Neuronal stem cell (in vitro differentiated cells): Measurements from ENCODE around the gene AIFM3.
A peak's percentile ranks its signal among the peaks of the same experiment; 100 is the strongest.

Source experiments
- DNase-seq: peaks from one replicate; pipeline ENCODE4 v3.0.0-alpha.2; 2013; ENCODE audit warnings: low spot score
- H2AFZ ChIP-seq: one replicate; pipeline ENCODE4 v1.6.1; 2013; ENCODE audit warnings: mild to moderate bottlenecking, low read length, inconsistent platforms
- H2AK5ac ChIP-seq: 2 replicates; pipeline ENCODE4 v1.6.1; 2013; ENCODE audit warnings: low read depth, mild to moderate bottlenecking, inconsistent platforms, low read length, moderate library complexity, mixed read lengths
- H2BK120ac ChIP-seq: 2 replicates; pipeline ENCODE4 v1.6.1; 2013; ENCODE audit warnings: low read depth, mild to moderate bottlenecking, inconsistent platforms, low read length, moderate library complexity, mixed read lengths
- H2BK12ac ChIP-seq: one replicate; pipeline ENCODE4 v1.6.1; 2013; ENCODE audit warnings: low read length, inconsistent platforms
- H2BK15ac ChIP-seq: 2 replicates; pipeline ENCODE4 v1.6.1; 2013; ENCODE audit warnings: mild to moderate bottlenecking, low read length, inconsistent platforms, mixed read lengths
- H2BK5ac ChIP-seq: one replicate; pipeline ENCODE4 v1.6.1; 2013; ENCODE audit warnings: inconsistent platforms, mild to moderate bottlenecking, low read length, moderate library complexity
- H3K14ac ChIP-seq: one replicate; pipeline ENCODE4 v1.6.1; 2013; ENCODE audit warnings: low read length, inconsistent platforms
- H3K18ac ChIP-seq: 2 replicates; pipeline ENCODE4 v1.6.1; 2013; ENCODE audit warnings: low read length, inconsistent platforms
- H3K23ac ChIP-seq: 2 replicates; pipeline ENCODE4 v1.6.1; 2013; ENCODE audit warnings: low read depth, mild to moderate bottlenecking, mixed read lengths, low read length, inconsistent platforms; ENCODE audit not compliant: poor library complexity
- H3K27ac ChIP-seq: replicated peaks from 3 replicates; pipeline ENCODE4 v1.5.1; 2013; ENCODE audit warnings: low read length, inconsistent platforms
- H3K27me3 ChIP-seq, 3 experiments: 2 replicates each; pipeline ENCODE4 v1.6.1; 2013; ENCODE audit warnings: low read length in 3 of 3, mild to moderate bottlenecking in 2 of 3, inconsistent platforms in 1 of 3, low read depth in 1 of 3, mixed read lengths in 1 of 3, moderate library complexity in 1 of 3; ENCODE audit not compliant: control insufficient read depth in 3 of 3, insufficient read depth in 3 of 3
- H3K36me3 ChIP-seq, 2 donors: replicated peaks in 1 of 2; 2 replicates each; pipeline ENCODE4 v1.6.1; 2013; ENCODE audit warnings: low read length in 2 of 2; ENCODE audit not compliant: control insufficient read depth in 2 of 2, insufficient read depth in 2 of 2
- H3K4ac ChIP-seq: 2 replicates; pipeline ENCODE4 v1.6.1; 2013; ENCODE audit warnings: inconsistent platforms, mild to moderate bottlenecking, low read length, moderate library complexity
- H3K4me1 ChIP-seq, 2 donors: 1 replicate in 1 of 2; 2 replicates in 1 of 2; pipeline ENCODE4 v1.6.1; 2013; ENCODE audit warnings: low read length in 2 of 2, low read depth in 1 of 2; ENCODE audit not compliant: control insufficient read depth in 2 of 2, insufficient read depth in 1 of 2
- H3K4me2 ChIP-seq: one replicate; pipeline ENCODE4 v1.6.1; 2013; ENCODE audit warnings: mild to moderate bottlenecking, low read length, inconsistent platforms; ENCODE audit not compliant: insufficient read depth, poor library complexity, severe bottlenecking
- H3K4me3 ChIP-seq, 2 donors: 2 replicates each; pipeline ENCODE4 v1.5.1; 2013; ENCODE audit warnings: low read length in 2 of 2, mild to moderate bottlenecking in 2 of 2, inconsistent platforms in 1 of 2, moderate library complexity in 1 of 2
- H3K79me1 ChIP-seq: one replicate; pipeline ENCODE4 v1.6.1; 2013; ENCODE audit warnings: low read depth, mild to moderate bottlenecking, inconsistent platforms, low read length, moderate library complexity
- H3K9ac ChIP-seq: one replicate; pipeline ENCODE4 v1.6.1; 2013; ENCODE audit warnings: mild to moderate bottlenecking, low read depth, low read length, inconsistent platforms; ENCODE audit not compliant: poor library complexity
- H3K9me3 ChIP-seq, 2 donors: replicated peaks in 1 of 2; 2 replicates each; pipeline versions ENCODE3 to v1.6.1; 2013; ENCODE audit warnings: low read length in 2 of 2, mild to moderate bottlenecking in 2 of 2, inconsistent platforms in 1 of 2, low read depth in 1 of 2, mixed read lengths in 1 of 2, moderate library complexity in 1 of 2; ENCODE audit not compliant: control insufficient read depth in 2 of 2, insufficient read depth in 1 of 2
- H4K8ac ChIP-seq: one replicate; pipeline ENCODE4 v1.6.1; 2013; ENCODE audit warnings: low read depth, mild to moderate bottlenecking, inconsistent platforms, low read length, moderate library complexity
- H4K91ac ChIP-seq: one replicate; pipeline ENCODE4 v1.6.1; 2013; ENCODE audit warnings: low read length, low read depth, mild to moderate bottlenecking, inconsistent platforms; ENCODE audit not compliant: poor library complexity
- WGBS, 2 donors: extraction: QIAGEN DNeasy Blood & Tissue Kit; methylation state at CpG; one replicate each; pipeline ENCODE4 v1.1.7; 2013; ENCODE audit warnings: missing lambda C conversion rate in 2 of 2, mixed read lengths in 1 of 2; ENCODE audit not compliant: insufficient read length in 2 of 2, insufficient replicate concordance in 1 of 2; ENCODE audit errors: extremely low coverage in 2 of 2; 5-methylcytosine and 5-hydroxymethylcytosine counted together

Gene AIFM3

DNA sequence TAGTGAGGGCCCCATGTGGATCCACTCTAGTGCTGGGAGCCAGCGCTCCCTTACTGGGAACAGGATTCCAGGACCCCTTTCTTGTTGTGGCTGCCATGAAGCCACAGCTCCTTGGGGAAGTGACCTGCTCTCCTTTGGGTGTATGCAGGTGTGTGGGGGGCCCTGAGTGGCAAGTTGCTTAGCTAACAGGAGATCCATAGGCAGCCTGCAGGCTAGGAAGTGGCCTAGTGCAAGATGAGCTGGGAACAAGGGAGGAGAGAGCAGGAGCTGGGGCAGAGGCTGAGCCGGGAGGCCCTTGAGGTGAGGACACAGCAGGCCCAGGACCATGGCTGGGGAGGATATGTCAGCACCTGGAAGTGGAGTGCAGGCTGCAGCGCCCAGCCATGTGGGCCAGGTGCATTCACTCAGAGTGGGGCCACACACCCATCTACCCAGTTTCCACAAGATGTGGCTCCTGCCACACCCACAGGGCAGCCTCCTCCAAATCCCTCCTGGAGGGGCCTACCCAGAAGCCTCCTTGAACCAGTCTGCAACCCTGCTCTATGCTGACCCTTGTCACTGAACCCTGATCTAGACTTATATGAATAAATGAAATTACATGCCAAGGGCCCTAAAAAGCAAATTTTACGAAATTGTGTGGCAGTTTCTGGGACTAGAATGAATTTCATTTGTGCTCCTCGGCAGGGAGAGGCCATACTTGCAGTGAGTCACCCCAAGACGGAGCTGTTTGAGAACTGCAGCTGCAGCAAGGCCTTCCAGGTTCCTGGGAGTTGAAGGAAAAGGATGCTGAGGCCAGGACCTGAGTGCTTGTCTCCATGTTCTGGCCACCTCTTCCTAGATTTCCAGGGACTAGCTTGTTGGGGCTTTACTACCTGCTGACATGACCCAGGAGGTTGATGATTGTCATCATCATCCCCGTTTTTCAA lies 31.6 kb downstream of the AIFM3 start:
- no CpG with 5 or more reads among the region's 7 CpGs for WGBS, 2 donors

DNA sequence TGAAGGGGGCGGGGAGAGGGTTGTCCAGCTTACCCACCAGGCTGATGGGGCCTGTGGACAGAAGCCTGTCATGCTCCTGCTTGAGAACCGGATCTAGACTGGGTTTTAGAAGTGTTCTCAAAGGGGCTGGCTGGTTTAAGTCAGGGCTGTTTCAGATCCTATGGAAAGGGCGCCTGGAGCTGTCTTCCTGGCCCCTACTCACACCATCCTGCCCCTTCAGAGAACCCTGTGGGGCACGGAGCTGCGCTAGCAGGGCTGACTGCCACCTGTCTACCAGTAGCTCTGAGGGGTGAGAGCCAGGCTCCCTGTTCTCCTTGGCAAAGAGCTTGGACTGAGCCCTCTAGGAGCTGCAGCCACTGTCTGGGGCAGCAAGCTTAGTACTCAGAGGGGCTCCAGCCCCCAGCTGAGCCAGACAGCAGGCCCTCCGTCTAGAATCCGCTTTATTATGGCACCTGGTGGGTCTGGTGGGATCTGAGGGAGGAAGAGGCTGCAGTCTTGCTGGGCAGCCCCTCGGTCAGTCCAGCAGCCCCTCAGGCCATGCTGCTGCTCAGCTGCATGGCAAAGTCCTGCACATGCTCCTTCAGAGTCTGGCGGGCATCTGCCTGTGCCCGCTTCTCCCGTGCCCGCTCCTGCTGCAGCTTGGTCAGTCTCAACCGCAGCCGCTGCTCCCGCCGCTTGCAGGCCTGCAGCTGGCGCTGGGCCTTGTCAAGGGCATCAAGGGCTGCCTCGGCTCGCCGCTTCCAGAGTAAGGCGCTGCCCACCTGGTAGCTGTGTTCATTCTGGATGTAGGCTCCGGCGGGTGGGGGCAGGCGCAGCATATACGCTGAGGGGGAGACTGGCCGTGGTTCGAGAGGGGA lies 32.5 kb downstream of the AIFM3 start:
- H3K23ac ChIP-seq: peak overlapping the region; percentile 83
- no peak overlapping the region for H3K27ac ChIP-seq
- no peak overlapping the region for H2BK5ac ChIP-seq
- peak overlapping the region; percentile 83 for H3K9ac ChIP-seq
- H4K8ac ChIP-seq: peak overlapping the region; percentile 1
- no peak overlapping the region for H2BK120ac ChIP-seq
- peaks cover 47 to 59% of the 10 kb centered on the region in 2 donors for H3K36me3 ChIP-seq
- H3K14ac ChIP-seq: peak overlapping the region; percentile 21
- H3K4me1 ChIP-seq: peaks cover 15 to 21% of the 10 kb centered on the region in 2 donors
- no peak overlapping the region for H2AK5ac ChIP-seq
- H3K4ac ChIP-seq: peak overlapping the region; percentile 76
- H3K4me2 ChIP-seq: no peak overlapping the region
- no peak for DNase-seq
- no peaks in the 10 kb centered on the region for H3K27me3 ChIP-seq
- H3K79me1 ChIP-seq: peaks cover 15% of the 10 kb centered on the region
- no peak overlapping the region for H2BK12ac ChIP-seq
- no peak overlapping the region for H3K4me3 ChIP-seq
- H3K9me3 ChIP-seq: no peaks in the 10 kb centered on the region
- H2BK15ac ChIP-seq: peak overlapping the region; percentile 17
- no peak overlapping the region for H2AFZ ChIP-seq
- H3K18ac ChIP-seq: peak overlapping the region; percentile 38
- no CpG with 5 or more reads among the region's 27 CpGs for WGBS, 2 donors
- no peak overlapping the region for H4K91ac ChIP-seq

More for the DNA sequence above, 31.6 kb downstream of the AIFM3 start:
- H2AFZ ChIP-seq: no peak overlapping the region
- no peak overlapping the region for H2AK5ac ChIP-seq
- no peak overlapping the region for H2BK12ac ChIP-seq
- H3K14ac ChIP-seq: no peak overlapping the region
- no peak overlapping the region for H2BK15ac ChIP-seq
- H2BK5ac ChIP-seq: no peak overlapping the region
- DNase-seq: no peak
- no peak overlapping the region for H3K18ac ChIP-seq
- no peaks in the 10 kb centered on the region for H3K9me3 ChIP-seq
- no peak overlapping the region for H4K91ac ChIP-seq
- peak overlapping the region in 1 of 2 donors; percentile 31 for H3K4me3 ChIP-seq
- peaks cover 47 to 64% of the 10 kb centered on the region in 2 donors for H3K36me3 ChIP-seq
- H3K9ac ChIP-seq: no peak overlapping the region
- no peak overlapping the region for H2BK120ac ChIP-seq
- H4K8ac ChIP-seq: no peak overlapping the region
- H3K4me1 ChIP-seq: peaks cover 14 to 20% of the 10 kb centered on the region in 2 donors
- H3K79me1 ChIP-seq: peaks cover 15% of the 10 kb centered on the region
- no peak overlapping the region for H3K4me2 ChIP-seq
- no peak overlapping the region for H3K4ac ChIP-seq
- H3K23ac ChIP-seq: no peak overlapping the region
- no peaks in the 10 kb centered on the region for H3K27me3 ChIP-seq
- no peak overlapping the region for H3K27ac ChIP-seq

DNA sequence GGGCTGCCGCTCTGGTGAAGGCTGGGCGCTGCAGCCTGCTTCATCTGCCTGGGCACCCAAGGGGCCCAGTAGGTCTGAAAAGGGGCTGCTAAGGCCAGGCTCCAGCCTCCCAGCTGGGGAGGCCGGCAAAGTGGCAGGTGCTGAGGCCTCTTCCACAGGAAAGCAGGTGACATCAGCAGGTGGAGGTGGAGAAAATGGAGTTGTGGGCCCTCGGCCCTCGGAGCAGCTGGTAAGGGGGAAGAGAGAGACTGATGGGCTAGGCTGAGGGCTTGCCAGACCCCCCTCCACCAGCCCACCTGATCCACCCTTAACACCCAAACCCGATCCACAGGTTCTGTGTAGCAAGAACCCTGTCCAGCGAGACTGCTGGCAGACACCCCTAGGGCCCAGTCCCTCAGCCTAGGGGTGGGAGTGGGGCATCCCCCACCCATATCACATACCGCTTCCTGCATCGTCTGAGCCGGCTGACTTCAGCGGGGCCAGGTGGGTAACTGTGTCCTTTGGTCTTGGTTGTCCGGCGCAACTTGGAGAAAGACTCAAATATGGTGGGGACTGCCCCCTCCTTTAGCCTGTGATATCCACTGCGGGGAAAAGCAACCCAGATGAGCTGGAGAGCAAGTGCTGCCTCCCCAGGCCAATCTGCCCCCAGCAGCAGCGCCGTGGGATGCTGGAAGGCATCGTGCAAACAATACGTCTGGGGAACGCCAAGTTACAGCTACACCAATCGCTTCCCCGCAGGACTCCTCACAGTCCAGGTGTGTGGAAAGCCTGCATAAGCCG lies 33.3 kb downstream of the AIFM3 start:
- WGBS, 2 donors: no CpG with 5 or more reads among the region's 22 CpGs
- peak overlapping the region; percentile 97 for H2AK5ac ChIP-seq
- H3K4me2 ChIP-seq: peak overlapping the region; percentile 95
- DNase-seq: no peak
- no peak overlapping the region for H2BK120ac ChIP-seq
- no peaks in the 10 kb centered on the region for H3K9me3 ChIP-seq
- peak overlapping the region; percentile 71 to 96 for H3K4me3 ChIP-seq
- peak overlapping the region; percentile 17 for H2BK15ac ChIP-seq
- peak overlapping the region; percentile 83 for H3K9ac ChIP-seq
- no peak overlapping the region for H3K27ac ChIP-seq
- no peak overlapping the region for H3K4ac ChIP-seq
- H3K27me3 ChIP-seq: no peaks in the 10 kb centered on the region
- peaks cover 15 to 21% of the 10 kb centered on the region in 2 donors for H3K4me1 ChIP-seq
- H4K91ac ChIP-seq: no peak overlapping the region
- H3K23ac ChIP-seq: peak overlapping the region; percentile 83
- H3K18ac ChIP-seq: peak overlapping the region; percentile 41
- H2AFZ ChIP-seq: no peak overlapping the region
- H2BK12ac ChIP-seq: no peak overlapping the region
- no peak overlapping the region for H4K8ac ChIP-seq
- H2BK5ac ChIP-seq: no peak overlapping the region
- H3K14ac ChIP-seq: no peak overlapping the region
- H3K36me3 ChIP-seq: peaks cover 41 to 56% of the 10 kb centered on the region in 2 donors
- peaks cover 15% of the 10 kb centered on the region for H3K79me1 ChIP-seq
